C4-2B (cell line): ENCODE results near the gene LRP1B.

Source experiments
- H3K27ac ChIP-seq: fragments of 450-650 bp; 2 replicates; pipeline ENCODE4 v1.5.1; 2017
- CTCF ChIP-seq: fragments of 450-650 bp; conservative IDR thresholded peaks from 2 replicates; pipeline ENCODE4 v1.5.1; 2017; ENCODE audit warnings: mild to moderate bottlenecking
- ZFX ChIP-seq: fragments of 450-650 bp; IDR thresholded peaks from 2 replicates; pipeline ENCODE4 v1.6.1; 2017

LRP1B gene

DNA sequence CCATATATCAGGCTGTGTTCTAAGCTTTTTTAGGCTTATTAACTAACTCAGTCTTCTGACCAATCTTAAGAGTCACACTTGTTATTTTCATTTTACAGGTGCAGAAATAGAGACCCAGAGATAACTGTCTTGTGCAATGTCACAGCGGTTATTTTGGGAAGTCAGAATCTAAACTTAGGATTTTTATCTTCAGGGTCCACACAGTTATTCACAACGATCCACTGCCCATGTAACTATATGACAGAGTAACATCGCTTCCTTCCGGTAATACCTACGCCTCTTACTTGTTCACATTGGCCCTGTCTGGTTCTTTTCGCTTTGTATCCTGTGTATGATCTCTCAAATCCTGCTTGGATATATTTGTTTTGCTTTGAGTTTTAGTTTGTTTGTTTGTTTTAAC lies 631.7 kb downstream of the LRP1B start:
- no peak overlapping the region for H3K27ac ChIP-seq
- TF ChIP-seq CTCF (no peak), ZFX (no peak)

GRCh38 chr2:141498561-141498960 lies 632.3 kb downstream of the LRP1B start:
- no peak for TF ChIP-seq CTCF
- no peak for TF ChIP-seq ZFX
- H3K27ac ChIP-seq = no peak overlapping the region

GRCh38 chr2:141497272-141497671 lies 633.5 kb downstream of the LRP1B start:
- no peak for TF ChIP-seq ZFX
- no peak for TF ChIP-seq CTCF
- H3K27ac ChIP-seq = no peak overlapping the region

DNA sequence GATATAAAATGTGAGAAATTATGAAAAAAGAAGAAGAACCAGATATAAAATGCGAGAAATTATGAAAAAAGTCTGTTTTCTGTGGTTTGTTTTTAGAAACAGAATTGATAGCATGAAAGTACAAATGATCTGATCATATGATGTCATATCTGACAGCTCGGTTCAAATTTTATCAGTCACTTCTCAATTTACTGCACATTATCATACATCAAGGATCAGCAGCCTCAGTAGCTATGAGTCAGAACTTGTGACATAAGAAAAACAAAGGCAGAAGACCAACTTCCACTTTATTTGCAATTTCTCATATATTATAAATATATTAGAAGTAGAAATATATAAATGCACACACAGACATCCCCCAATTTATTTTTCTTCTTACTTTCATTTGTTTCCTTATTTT lies 634.0 kb downstream of the LRP1B start:
- TF ChIP-seq CTCF = no peak
- TF ChIP-seq ZFX = no peak
- no peak overlapping the region for H3K27ac ChIP-seq

DNA sequence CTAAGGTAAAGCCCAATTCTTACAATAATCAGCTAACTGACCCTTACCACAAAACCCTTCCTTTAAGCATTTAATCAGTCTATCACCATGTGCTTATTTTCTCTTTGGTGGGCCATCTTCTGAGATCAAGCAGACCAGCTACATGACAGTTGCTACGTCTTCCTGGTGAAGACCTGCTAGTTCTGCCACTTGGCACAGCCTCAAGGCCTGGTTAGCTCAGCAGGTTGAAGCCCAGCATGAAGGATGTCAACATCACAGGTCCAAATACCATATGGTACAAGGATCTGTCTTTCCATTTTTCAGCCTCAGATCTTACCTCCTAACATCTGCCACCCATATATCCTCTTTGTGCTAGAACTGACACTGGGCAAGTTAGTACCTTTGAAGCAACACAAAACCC lies 636.9 kb downstream of the LRP1B start:
- TF ChIP-seq CTCF (no peak), ZFX (no peak)
- no peak overlapping the region for H3K27ac ChIP-seq

GRCh38 chr2:141492816-141493215 lies 638.0 kb downstream of the LRP1B start:
- TF ChIP-seq CTCF = no peak
- no peak for TF ChIP-seq ZFX
- H3K27ac ChIP-seq = no peak overlapping the region

- H3K27ac ChIP-seq = no peak overlapping the region
- no peak for TF ChIP-seq CTCF
Measured at GRCh38 chr2:141490886-141491285, 639.9 kb downstream of the LRP1B start.
